Peyer's patch (tissue), 4 donors: ENCODE data around the gene ARSA.

ENCODE experiments used
- POLR2A ChIP-seq, 2 donors: fragments of 450-650 bp; IDR thresholded peaks; one replicate each; pipeline ENCODE4 v1.5.1; 2017; ENCODE audit warnings: antibody characterized with exemption in 2 of 2, mild to moderate bottlenecking in 2 of 2, moderate library complexity in 2 of 2
- TF ChIP-seq, protein P1 (sequence below), 6 experiments: fragments of 450-650 bp in 4 of 6; fragments of 200-600 bp in 2 of 6; sonication (generic) in 1 of 6; IDR thresholded peaks; one replicate each; pipeline ENCODE4 v1.5.1; 2017 to 2019; ENCODE audit warnings: antibody characterized with exemption in 6 of 6, mild to moderate bottlenecking in 3 of 6, moderate library complexity in 1 of 6

DNA sequence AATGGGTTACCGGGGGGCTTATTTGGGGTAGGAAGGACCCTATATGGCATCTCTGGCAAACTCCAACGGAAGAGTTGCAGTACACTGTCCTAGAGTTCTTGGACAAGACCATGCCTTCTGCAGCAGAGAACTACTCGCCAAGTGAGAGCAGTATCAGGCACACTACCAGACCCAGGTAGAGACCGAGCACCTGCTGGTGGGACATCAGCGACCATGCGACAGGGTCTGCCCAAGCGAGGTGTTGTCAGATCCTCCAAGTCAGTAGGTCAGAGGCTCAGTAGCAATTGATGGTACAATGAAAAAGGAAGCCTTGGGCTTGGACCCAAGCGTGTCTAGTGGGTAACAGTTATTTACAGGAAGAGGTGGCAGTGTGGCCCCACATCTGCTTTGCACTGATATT lies 42.2 kb downstream of the ARSA start:
- TF ChIP-seq, protein P1, sequence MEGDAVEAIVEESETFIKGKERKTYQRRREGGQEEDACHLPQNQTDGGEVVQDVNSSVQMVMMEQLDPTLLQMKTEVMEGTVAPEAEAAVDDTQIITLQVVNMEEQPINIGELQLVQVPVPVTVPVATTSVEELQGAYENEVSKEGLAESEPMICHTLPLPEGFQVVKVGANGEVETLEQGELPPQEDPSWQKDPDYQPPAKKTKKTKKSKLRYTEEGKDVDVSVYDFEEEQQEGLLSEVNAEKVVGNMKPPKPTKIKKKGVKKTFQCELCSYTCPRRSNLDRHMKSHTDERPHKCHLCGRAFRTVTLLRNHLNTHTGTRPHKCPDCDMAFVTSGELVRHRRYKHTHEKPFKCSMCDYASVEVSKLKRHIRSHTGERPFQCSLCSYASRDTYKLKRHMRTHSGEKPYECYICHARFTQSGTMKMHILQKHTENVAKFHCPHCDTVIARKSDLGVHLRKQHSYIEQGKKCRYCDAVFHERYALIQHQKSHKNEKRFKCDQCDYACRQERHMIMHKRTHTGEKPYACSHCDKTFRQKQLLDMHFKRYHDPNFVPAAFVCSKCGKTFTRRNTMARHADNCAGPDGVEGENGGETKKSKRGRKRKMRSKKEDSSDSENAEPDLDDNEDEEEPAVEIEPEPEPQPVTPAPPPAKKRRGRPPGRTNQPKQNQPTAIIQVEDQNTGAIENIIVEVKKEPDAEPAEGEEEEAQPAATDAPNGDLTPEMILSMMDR (IDR thresholded peaks at IDR 0.05) = no peak
- TF ChIP-seq POLR2A (IDR thresholded peaks at IDR 0.05) = no peak
